ENCODE results near the gene DAB1. TPM values are rescaled to one million over a fixed set of nuclear protein-coding genes. Genes with fewer than 3 reads are reported as not detected.

The DAB1 gene
- total RNA-seq, 3 donors from 2014 or later (not counting 1 experiment from before 2014, with no cell fraction given) = 0.41 TPM; not detected in 2

GRCh38 chr1:57238233-57238781, 185.6 kb downstream of the DAB1 start:
- H3K27ac ChIP-seq (ENCODE audit: low read length) = no peak overlapping the region
- H3K4me3 ChIP-seq (ENCODE audit: low read length) = no peak overlapping the region
- no peaks in the 10 kb centered on the region for H3K36me3 ChIP-seq (ENCODE audit: control insufficient read depth, insufficient read depth, low read length)
- ATAC-seq (no peak), DNase-seq (no peak)
- H3K4me1 ChIP-seq (ENCODE audit: control insufficient read depth, insufficient read depth, low read length) = no peaks in the 10 kb centered on the region
- Mint-ChIP-seq H3K4me1 (no peaks in the 10 kb centered on the region), H3K36me3 (no peaks in the 10 kb centered on the region), H3K4me3 (no peak overlapping the region), H3K27me3 (ENCODE audit: low read depth in 2 of 2) (peaks cover 0 to 10% of the 10 kb centered on the region in 2 donors), H3K9me3 (no peaks in the 10 kb centered on the region), H3K27ac (no peak overlapping the region)
- no peaks in the 10 kb centered on the region for H3K9me3 ChIP-seq (ENCODE audit: control insufficient read depth, insufficient read depth, low read length)
- intact Hi-C loops (cut with micrococcal nuclease) = no loop called here
- H3K27me3 ChIP-seq (ENCODE audit: control insufficient read depth, insufficient read depth, low read length) = no peaks in the 10 kb centered on the region
- 87% methylated on average over 3 of the region's 3 CpGs for WGBS (ENCODE audit: insufficient coverage)
- TF ChIP-seq, protein P1, sequence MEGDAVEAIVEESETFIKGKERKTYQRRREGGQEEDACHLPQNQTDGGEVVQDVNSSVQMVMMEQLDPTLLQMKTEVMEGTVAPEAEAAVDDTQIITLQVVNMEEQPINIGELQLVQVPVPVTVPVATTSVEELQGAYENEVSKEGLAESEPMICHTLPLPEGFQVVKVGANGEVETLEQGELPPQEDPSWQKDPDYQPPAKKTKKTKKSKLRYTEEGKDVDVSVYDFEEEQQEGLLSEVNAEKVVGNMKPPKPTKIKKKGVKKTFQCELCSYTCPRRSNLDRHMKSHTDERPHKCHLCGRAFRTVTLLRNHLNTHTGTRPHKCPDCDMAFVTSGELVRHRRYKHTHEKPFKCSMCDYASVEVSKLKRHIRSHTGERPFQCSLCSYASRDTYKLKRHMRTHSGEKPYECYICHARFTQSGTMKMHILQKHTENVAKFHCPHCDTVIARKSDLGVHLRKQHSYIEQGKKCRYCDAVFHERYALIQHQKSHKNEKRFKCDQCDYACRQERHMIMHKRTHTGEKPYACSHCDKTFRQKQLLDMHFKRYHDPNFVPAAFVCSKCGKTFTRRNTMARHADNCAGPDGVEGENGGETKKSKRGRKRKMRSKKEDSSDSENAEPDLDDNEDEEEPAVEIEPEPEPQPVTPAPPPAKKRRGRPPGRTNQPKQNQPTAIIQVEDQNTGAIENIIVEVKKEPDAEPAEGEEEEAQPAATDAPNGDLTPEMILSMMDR (IDR thresholded peaks at IDR 0.05) = no peak

DNA sequence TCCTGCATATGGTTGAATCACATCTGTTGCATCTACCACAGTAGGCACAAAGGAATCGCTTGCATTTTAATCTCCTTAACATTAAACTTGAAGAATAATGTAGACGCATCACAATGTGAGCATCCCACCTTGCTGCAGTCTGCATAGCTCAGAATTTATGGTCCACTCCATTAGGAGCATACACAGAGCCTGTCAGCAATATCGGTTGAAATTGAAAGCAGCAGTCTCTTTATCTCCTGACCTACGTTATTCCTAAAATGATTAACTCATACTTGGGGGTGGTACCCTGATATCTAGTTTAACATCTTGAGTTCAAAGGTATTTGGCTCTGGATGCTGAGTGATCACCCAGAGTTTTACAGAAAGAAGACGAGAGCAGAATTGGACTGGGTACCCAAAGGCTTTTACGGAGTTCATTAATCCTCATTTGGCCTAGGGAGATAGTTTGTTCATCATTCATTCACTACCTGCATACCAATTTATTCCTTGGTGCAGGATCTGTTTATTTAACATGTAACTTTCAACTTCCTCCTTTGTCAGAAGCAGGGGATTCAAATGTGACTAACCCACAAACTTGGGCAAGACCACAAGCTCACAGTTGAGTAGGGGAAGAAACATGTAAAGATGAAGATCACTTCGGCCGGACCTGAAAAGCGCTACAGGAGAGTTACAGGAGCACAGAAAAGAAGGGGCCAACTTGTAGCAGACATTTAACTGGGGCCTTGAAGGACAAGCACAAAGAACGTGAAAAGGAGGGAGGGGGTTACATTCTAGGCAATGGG, 187.9 kb downstream of the DAB1 start:
- no peaks in the 10 kb centered on the region for H3K27me3 ChIP-seq (ENCODE audit: control insufficient read depth, insufficient read depth, low read length)
- Mint-ChIP-seq H3K4me3 (no peak overlapping the region), H3K27ac (no peak overlapping the region), H3K27me3 (ENCODE audit: low read depth in 2 of 2) (peaks cover 0 to 10% of the 10 kb centered on the region in 2 donors), H3K9me3 (no peaks in the 10 kb centered on the region), H3K36me3 (no peaks in the 10 kb centered on the region), H3K4me1 (no peaks in the 10 kb centered on the region)
- no peaks in the 10 kb centered on the region for H3K9me3 ChIP-seq (ENCODE audit: control insufficient read depth, insufficient read depth, low read length)
- H3K27ac ChIP-seq (ENCODE audit: low read length) = no peak overlapping the region
- 49% methylated on average over 9 of the region's 10 CpGs for WGBS (ENCODE audit: insufficient coverage)
- no peak overlapping the region for H3K4me3 ChIP-seq (ENCODE audit: low read length)
- no peaks in the 10 kb centered on the region for H3K4me1 ChIP-seq (ENCODE audit: control insufficient read depth, insufficient read depth, low read length)
- ATAC-seq (no peak), DNase-seq (no peak)
- intact Hi-C loops (cut with micrococcal nuclease) = no loop called here
- H3K36me3 ChIP-seq (ENCODE audit: control insufficient read depth, insufficient read depth, low read length) = no peaks in the 10 kb centered on the region
- TF ChIP-seq, protein P1 (IDR thresholded peaks at IDR 0.05) = no peak

DNA sequence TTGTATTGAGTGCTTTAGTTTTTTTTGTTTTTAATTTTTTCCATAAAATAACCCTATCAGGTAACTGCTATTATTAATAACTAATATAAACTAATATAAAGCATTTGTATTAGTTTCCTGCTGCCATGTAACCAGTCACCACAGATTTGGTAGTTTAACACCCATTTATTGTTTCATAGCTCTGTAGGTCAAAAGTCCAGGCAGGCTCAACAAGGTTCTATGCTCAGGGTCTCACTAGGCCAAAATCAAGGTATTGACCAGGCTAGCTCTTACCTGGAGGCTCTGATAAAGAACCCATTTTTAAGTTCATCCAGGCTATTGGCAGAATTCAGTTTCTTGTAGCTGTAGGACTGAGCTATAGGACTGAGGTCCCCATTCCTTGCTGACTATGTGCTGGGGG, 189.4 kb downstream of the DAB1 start:
- Mint-ChIP-seq H3K4me1 (no peaks in the 10 kb centered on the region), H3K36me3 (no peaks in the 10 kb centered on the region), H3K4me3 (no peak overlapping the region), H3K9me3 (no peaks in the 10 kb centered on the region), H3K27me3 (ENCODE audit: low read depth in 2 of 2) (peaks cover 0 to 5% of the 10 kb centered on the region in 2 donors), H3K27ac (no peak overlapping the region)
- TF ChIP-seq, protein P1 (IDR thresholded peaks at IDR 0.05) = no peak
- no peaks in the 10 kb centered on the region for H3K27me3 ChIP-seq (ENCODE audit: control insufficient read depth, insufficient read depth, low read length)
- H3K4me1 ChIP-seq (ENCODE audit: control insufficient read depth, insufficient read depth, low read length) = no peaks in the 10 kb centered on the region
- no peaks in the 10 kb centered on the region for H3K9me3 ChIP-seq (ENCODE audit: control insufficient read depth, insufficient read depth, low read length)
- no peak overlapping the region for H3K4me3 ChIP-seq (ENCODE audit: low read length)
- ATAC-seq = no peak
- intact Hi-C loops (cut with micrococcal nuclease) = no loop called here
- no peak for DNase-seq
- H3K36me3 ChIP-seq (ENCODE audit: control insufficient read depth, insufficient read depth, low read length) = no peaks in the 10 kb centered on the region
- H3K27ac ChIP-seq (ENCODE audit: low read length) = no peak overlapping the region

Measured in natural killer cell (primary cell).